Measurements from ENCODE around the gene EPOP. TPM values are rescaled to one million over a fixed set of nuclear protein-coding genes. Genes with fewer than 3 reads are reported as not detected.
"Not testable (repeated sequence)": the region's sequence is repeated elsewhere in the genome, so short reads cannot be mapped to it uniquely, and the experiment has no call there.

The EPOP gene
- total RNA-seq, 1 donor from 2014 or later = 2.0 TPM

DNA sequence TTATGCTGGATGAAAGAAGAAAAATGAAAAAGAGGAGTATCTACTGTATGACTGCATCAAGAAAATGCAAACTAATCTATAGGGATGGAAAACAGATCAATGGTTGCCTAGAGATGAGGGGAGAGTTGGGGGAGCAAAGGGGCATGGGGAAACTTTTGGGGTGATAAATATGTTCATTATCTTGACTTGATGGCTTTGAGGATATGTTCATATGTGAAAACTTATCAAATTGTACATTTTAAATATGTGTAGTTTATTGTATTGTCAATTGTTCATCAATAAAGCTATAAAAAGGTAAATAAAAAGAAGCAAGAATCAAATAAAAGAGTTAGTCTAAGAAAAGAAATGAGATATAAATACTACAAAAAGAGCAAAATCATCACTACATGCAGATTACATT, 49.3 kb downstream of the EPOP start:
- Mint-ChIP-seq H3K36me3 (ENCODE audit: unreplicated experiment) (no peaks in the 10 kb centered on the region), H3K9me3 (ENCODE audit: unreplicated experiment) (peaks cover 5% of the 10 kb centered on the region), H3K4me3 (ENCODE audit: unreplicated experiment) (no peak overlapping the region), H3K4me1 (ENCODE audit: low read depth, unreplicated experiment) (no peaks in the 10 kb centered on the region), H3K27ac (ENCODE audit: unreplicated experiment) (no peak overlapping the region), H3K27me3 (ENCODE audit: unreplicated experiment) (no peaks in the 10 kb centered on the region)
- TF ChIP-seq, protein P1, sequence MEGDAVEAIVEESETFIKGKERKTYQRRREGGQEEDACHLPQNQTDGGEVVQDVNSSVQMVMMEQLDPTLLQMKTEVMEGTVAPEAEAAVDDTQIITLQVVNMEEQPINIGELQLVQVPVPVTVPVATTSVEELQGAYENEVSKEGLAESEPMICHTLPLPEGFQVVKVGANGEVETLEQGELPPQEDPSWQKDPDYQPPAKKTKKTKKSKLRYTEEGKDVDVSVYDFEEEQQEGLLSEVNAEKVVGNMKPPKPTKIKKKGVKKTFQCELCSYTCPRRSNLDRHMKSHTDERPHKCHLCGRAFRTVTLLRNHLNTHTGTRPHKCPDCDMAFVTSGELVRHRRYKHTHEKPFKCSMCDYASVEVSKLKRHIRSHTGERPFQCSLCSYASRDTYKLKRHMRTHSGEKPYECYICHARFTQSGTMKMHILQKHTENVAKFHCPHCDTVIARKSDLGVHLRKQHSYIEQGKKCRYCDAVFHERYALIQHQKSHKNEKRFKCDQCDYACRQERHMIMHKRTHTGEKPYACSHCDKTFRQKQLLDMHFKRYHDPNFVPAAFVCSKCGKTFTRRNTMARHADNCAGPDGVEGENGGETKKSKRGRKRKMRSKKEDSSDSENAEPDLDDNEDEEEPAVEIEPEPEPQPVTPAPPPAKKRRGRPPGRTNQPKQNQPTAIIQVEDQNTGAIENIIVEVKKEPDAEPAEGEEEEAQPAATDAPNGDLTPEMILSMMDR (IDR thresholded peaks at IDR 0.05; ENCODE audit: partially characterized antibody, unreplicated experiment) = no peak
- DNase-seq = no peak

DNA sequence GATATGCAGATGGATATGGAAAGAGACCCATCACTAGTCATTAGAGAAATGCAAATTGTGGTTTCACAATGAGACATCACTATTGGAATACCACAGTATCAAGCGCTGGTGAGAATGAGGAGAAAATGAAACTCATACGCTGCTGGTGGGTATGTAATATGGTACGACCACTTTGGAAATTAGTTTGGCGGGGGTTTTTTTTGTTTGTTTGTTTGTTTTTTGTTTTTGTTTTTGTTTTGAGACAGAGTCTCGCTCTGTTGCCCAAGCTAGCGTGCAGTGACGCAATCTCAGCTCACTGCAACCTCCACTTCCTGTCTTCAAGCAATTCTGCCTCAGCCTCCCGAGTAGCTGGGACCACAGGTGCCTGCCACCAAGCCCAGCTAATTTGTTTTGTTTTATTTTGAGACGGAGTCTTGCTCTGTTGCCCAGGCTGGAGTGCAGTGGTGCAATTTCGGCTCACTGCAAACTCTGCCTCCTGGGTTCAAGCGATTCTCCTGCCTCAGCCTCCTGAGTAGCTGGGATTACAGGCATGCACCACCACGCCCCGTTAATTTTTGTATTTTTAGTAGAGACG, 49.9 kb downstream of the EPOP start:
- not testable (repeated sequence) for H3K27me3 Mint-ChIP-seq (ENCODE audit: unreplicated experiment); DNase-seq; H3K9me3 Mint-ChIP-seq (ENCODE audit: unreplicated experiment); H3K36me3 Mint-ChIP-seq (ENCODE audit: unreplicated experiment); H3K27ac Mint-ChIP-seq (ENCODE audit: unreplicated experiment); H3K4me1 Mint-ChIP-seq (ENCODE audit: low read depth, unreplicated experiment); H3K4me3 Mint-ChIP-seq (ENCODE audit: unreplicated experiment)

Small RNA genes lying within 50 kb of the gene (microRNA-seq; reads per million reads assigned to microRNA genes)
- gene MIR4726 (ENCODE audit: unreplicated experiment) = 3.3 reads per million, percentile 24 among the genes with 10 or more reads in this experiment
- gene MIR4734 (ENCODE audit: unreplicated experiment) = 2.6 reads per million, percentile 18 among the genes with 10 or more reads in this experiment

Other genes with a start within 250 kb of the EPOP start
- 23.6 TPM for gene ARHGAP23, start 246.5 kb downstream of the EPOP start, total RNA-seq (ENCODE audit: unreplicated experiment)
- gene SRCIN1, start 69.0 kb downstream of the EPOP start, total RNA-seq (ENCODE audit: unreplicated experiment) = 20.8 TPM
- gene MLLT6, start 30.3 kb upstream of the EPOP start, total RNA-seq (ENCODE audit: unreplicated experiment) = 59.8 TPM
- 3.2 TPM for gene CISD3, start 55.4 kb upstream of the EPOP start, total RNA-seq (ENCODE audit: unreplicated experiment)
- gene PCGF2, start 73.4 kb upstream of the EPOP start, total RNA-seq (ENCODE audit: unreplicated experiment) = 70.1 TPM
- 121 TPM for gene PSMB3, start 77.8 kb upstream of the EPOP start, total RNA-seq (ENCODE audit: unreplicated experiment)
- gene PIP4K2B, start 124.6 kb upstream of the EPOP start, total RNA-seq (ENCODE audit: unreplicated experiment) = 66.4 TPM
- 13.0 TPM for gene CWC25, start 150.4 kb upstream of the EPOP start, total RNA-seq (ENCODE audit: unreplicated experiment)
- gene RPL23, start 178.8 kb upstream of the EPOP start, total RNA-seq (ENCODE audit: unreplicated experiment) = 850 TPM
- gene LASP1, start 195.1 kb upstream of the EPOP start, total RNA-seq (ENCODE audit: unreplicated experiment) = 66.6 TPM

Measured in glutamatergic neuron (in vitro differentiated cells).